ENCODE results near the gene CD55. TPM values are rescaled to one million over a fixed set of nuclear protein-coding genes. Genes with fewer than 3 reads are reported as not detected.

The CD55 gene
- total RNA-seq, 1 donor from 2014 or later, result 35.1 TPM

- TF ChIP-seq, protein P1, sequence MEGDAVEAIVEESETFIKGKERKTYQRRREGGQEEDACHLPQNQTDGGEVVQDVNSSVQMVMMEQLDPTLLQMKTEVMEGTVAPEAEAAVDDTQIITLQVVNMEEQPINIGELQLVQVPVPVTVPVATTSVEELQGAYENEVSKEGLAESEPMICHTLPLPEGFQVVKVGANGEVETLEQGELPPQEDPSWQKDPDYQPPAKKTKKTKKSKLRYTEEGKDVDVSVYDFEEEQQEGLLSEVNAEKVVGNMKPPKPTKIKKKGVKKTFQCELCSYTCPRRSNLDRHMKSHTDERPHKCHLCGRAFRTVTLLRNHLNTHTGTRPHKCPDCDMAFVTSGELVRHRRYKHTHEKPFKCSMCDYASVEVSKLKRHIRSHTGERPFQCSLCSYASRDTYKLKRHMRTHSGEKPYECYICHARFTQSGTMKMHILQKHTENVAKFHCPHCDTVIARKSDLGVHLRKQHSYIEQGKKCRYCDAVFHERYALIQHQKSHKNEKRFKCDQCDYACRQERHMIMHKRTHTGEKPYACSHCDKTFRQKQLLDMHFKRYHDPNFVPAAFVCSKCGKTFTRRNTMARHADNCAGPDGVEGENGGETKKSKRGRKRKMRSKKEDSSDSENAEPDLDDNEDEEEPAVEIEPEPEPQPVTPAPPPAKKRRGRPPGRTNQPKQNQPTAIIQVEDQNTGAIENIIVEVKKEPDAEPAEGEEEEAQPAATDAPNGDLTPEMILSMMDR (IDR thresholded peaks at IDR 0.05; ENCODE audit: unreplicated experiment), result no peak
These were observed 8.9 kb upstream of the CD55 start for GRCh38 chr1:207312604-207312920.

DNA sequence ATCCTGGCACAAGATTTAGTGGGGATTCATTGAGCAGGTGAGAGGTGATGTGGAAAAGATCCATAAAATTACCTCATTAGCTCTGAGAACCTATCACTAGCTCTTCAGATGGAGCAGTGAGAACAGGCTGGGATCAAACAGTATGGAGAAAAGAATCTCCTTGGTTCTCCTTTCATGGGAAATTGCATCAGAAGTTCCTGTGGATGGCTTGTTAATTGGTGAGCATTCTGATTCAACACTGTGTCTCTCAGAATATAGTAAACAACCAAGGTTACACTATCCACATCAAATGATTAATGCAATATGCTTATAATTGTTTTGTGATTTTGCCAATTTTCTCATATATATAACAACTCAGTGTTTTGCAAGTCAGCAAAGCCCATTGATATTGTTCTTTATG, 8.3 kb upstream of the CD55 start:
- Mint-ChIP-seq H3K4me3 (no peak overlapping the region), H3K9me3 (no peaks in the 10 kb centered on the region), H3K36me3 (no peaks in the 10 kb centered on the region), H3K27me3 (ENCODE audit: low read depth) (no peaks in the 10 kb centered on the region), H3K27ac (no peak overlapping the region), H3K4me1 (peaks cover 61% of the 10 kb centered on the region)
- DNase-seq (ENCODE audit: low spot score in 2 of 2, unreplicated experiment in 2 of 2), result no peak
- TF ChIP-seq, protein P1 (IDR thresholded peaks at IDR 0.05; ENCODE audit: unreplicated experiment), result no peak

More at GRCh38 chr1:207312604-207312920, 8.9 kb upstream of the CD55 start:
- Mint-ChIP-seq H3K27ac (peak overlapping the region; percentile 62), H3K9me3 (no peaks in the 10 kb centered on the region), H3K4me3 (no peak overlapping the region), H3K27me3 (ENCODE audit: low read depth) (no peaks in the 10 kb centered on the region), H3K36me3 (no peaks in the 10 kb centered on the region), H3K4me1 (peaks cover 55% of the 10 kb centered on the region)
- DNase-seq (ENCODE audit: low spot score in 2 of 2, unreplicated experiment in 2 of 2), result no peak

DNA sequence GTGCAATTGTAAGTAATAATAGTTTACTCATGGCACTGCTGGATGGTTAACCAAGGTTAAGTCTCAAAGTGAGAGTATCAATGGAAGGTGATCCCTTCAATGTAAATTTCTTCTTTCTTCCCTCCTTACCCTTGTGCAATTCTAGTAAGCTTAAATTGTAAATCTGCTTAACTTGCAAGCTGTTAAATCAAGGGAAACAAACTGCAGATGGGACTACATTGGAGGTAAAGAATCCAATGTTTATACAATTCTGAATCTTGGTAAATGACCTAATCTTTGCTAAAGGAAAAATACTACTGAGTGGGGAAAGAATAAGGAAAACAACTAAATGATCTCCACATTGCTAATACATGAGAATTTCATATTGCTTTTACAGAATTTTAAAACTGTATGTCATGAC, 6.7 kb upstream of the CD55 start:
- peaks cover 58% of the 10 kb centered on the region for H3K4me1 Mint-ChIP-seq
- peak overlapping the region; percentile 35 for H3K27ac Mint-ChIP-seq
- no peak for DNase-seq (ENCODE audit: low spot score in 2 of 2, unreplicated experiment in 2 of 2)
- H3K27me3 Mint-ChIP-seq (ENCODE audit: low read depth), result no peaks in the 10 kb centered on the region
- TF ChIP-seq, protein P1 (IDR thresholded peaks at IDR 0.05; ENCODE audit: unreplicated experiment), result no peak
- H3K9me3 Mint-ChIP-seq, result no peaks in the 10 kb centered on the region
- no peaks in the 10 kb centered on the region for H3K36me3 Mint-ChIP-seq
- H3K4me3 Mint-ChIP-seq, result no peak overlapping the region

DNA sequence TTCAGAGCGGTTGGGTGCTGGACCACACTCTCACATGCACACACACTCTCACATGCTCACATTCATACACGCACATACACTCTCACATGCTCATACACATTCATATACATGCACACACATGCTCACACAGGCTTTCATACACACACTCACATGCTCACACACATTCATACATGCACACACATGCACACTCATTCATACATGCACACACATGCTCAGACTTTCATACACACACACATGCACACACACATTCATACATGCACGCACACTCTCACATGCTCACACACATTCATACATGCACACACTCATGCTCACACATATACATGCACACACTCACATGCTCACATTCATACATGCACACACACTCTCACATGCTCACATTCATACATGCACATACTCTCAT, 6.0 kb upstream of the CD55 start:
- H3K27ac Mint-ChIP-seq, result peak overlapping the region; percentile 96

GRCh38 chr1:207316141-207316540, 5.3 kb upstream of the CD55 start:
- H3K27ac Mint-ChIP-seq, result peak overlapping the region; percentile 96
- H3K9me3 Mint-ChIP-seq, result no peaks in the 10 kb centered on the region
- H3K4me3 Mint-ChIP-seq, result no peak overlapping the region
- H3K4me1 Mint-ChIP-seq, result peaks cover 57% of the 10 kb centered on the region
- DNase-seq (ENCODE audit: low spot score in 2 of 2, unreplicated experiment in 2 of 2), result no peak
- TF ChIP-seq, protein P1 (IDR thresholded peaks at IDR 0.05; ENCODE audit: unreplicated experiment), result no peak
- no peaks in the 10 kb centered on the region for H3K36me3 Mint-ChIP-seq
- H3K27me3 Mint-ChIP-seq (ENCODE audit: low read depth), result peaks cover 1% of the 10 kb centered on the region

More for the DNA sequence above, 6.0 kb upstream of the CD55 start:
- Mint-ChIP-seq H3K4me1 (peaks cover 53% of the 10 kb centered on the region), H3K9me3 (no peaks in the 10 kb centered on the region), H3K36me3 (no peaks in the 10 kb centered on the region), H3K27me3 (ENCODE audit: low read depth) (no peaks in the 10 kb centered on the region), H3K4me3 (no peak overlapping the region)
- TF ChIP-seq, protein P1 (IDR thresholded peaks at IDR 0.05; ENCODE audit: unreplicated experiment), result no peak
- DNase-seq (ENCODE audit: low spot score in 2 of 2, unreplicated experiment in 2 of 2), result no peak
